ENCODE data around the gene DTNA.

DNA sequence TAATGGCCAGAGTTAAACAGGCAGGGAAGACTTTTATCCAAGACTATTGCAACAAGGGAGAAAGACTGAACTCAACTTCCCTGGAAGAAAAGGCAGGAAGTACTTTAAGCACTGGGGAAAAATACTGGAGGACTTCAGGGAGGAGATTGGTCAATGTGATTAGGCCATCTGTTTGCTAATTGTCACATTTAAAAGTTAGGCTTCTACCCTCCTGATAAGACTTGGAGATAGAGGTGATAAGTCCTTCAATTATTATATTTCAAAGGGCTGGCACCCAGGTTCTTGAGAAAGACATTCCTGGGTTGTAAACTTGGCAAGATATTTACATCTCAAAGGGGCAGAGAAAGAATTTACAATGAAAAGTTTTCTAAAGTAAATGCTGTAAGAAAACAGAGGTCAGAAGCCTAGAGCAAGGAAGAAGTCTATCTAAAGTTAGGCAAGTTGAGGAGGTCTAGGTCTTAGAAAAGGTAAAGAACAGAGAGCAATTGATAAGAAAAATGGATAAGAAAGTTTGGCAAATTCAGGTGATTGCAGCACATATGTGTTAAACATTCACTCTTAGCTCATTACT is 48.4 kb downstream of the DTNA start:
- TF ChIP-seq POLR2A (IDR thresholded peaks at IDR 0.05; ENCODE audit: low read length) (no peak), GATA1 (IDR thresholded peaks at IDR 0.05; ENCODE audit: low read depth, low read length) (no peak)

Data from erythroblast (primary cell).